Activated gamma-delta T cell (primary cell): ENCODE results near the gene RSRC1.
"Not testable (repeated sequence)": the region's sequence is repeated elsewhere in the genome, so short reads cannot be mapped to it uniquely, and the experiment has no call there.

Experiments
- DNase-seq: peaks from one replicate; lab custom pipeline; 2025; lab: John Stamatoyannopoulos, UW
- total RNA-seq, 2 donors: gene quantifications; one replicate each; lab custom pipeline; 2026; lab: John Stamatoyannopoulos, UW

Gene RSRC1, protein sequence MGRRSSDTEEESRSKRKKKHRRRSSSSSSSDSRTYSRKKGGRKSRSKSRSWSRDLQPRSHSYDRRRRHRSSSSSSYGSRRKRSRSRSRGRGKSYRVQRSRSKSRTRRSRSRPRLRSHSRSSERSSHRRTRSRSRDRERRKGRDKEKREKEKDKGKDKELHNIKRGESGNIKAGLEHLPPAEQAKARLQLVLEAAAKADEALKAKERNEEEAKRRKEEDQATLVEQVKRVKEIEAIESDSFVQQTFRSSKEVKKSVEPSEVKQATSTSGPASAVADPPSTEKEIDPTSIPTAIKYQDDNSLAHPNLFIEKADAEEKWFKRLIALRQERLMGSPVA
- total RNA-seq: 47.5 to 55.2 reads per million in 2 donors

GRCh38 chr3:158109804-158110657, at the start of gene RSRC1:
Gene RSRC1, plus strand, starts transcription at chr3:158110089. Its CDS starts 12,016 bp downstream, at chr3:158122105.
- DNase-seq: peak; percentile 50

DNA sequence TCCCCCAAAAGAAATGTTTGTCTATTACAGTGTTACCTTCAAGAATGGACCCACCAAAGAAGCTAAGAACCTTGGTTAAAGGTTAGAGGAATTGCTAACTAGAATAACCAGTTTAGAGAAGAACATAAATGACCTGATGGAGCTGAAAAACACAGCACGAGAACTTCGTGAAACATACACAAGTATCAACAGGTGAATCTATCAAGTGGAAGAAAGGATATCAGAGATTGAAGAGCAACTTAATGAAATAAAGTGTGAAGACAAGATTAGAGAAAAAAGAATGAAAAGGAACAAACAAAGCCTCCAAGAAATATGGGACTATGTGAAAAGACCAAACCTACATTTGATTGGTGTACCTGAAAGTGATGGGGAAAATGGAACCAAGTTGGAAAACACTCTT, 44.3 kb upstream of the RSRC1 start:
- DNase-seq: not testable (repeated sequence)

- DNase-seq: no peak
These were observed 37.1 kb upstream of the RSRC1 start for GRCh38 chr3:158072790-158073189.

GRCh38 chr3:158074591-158074990, 35.3 kb upstream of the RSRC1 start:
- no peak for DNase-seq

DNA sequence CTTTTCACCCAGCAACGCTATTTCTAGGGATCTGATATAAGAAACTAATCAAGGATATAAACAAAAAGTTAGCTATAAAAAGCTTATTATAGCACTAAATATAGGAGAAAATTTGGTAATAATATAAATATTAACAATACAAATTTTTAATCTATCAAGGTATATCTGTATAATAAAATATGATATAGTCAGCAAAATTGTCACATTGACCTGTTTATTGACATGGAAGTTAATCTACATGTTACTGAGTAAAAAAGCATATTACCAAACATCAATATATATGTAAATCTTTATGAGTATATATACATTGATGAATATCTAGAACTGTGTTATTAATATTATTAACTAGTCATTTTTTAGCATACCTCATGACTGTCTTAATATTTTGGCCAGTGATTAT, 30.3 kb upstream of the RSRC1 start:
- DNase-seq: no peak

DNA sequence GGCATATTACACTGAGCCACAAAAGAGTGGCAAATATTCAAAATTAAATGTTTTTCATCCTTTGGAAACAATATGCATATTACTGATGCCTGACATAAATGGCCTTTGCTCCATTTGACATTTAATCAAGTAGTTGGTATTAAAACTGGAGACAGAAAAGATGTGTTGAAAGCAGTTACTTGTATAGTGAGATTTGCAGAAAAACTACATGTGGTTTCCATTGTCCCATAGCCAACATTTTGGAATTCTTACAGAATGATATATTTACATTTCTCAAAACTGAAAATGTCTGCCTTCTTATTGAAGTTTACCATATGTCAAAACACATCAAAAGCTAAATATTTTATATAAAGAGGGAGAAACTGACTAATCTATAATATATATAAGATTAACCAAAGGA, 25.2 kb upstream of the RSRC1 start:
- DNase-seq: no peak

DNA sequence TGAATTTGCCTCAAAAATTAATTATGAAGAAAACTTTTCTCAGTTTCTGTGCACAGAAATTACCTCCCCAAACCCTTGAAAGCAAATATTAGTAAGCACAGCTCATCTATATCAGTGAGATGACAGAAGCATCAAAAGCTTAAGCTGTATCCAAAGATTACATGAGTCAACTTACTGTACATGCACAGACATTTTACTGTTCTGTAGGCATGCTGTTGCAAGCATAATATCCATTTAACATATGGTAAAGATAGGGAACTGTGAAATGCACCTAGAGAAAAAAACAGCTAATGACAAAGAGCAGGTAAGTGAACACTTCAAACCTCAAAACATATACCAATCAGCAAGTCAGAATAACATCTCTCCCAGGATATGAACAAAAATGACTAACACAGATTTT, 24.5 kb upstream of the RSRC1 start:
- DNase-seq: no peak

DNA sequence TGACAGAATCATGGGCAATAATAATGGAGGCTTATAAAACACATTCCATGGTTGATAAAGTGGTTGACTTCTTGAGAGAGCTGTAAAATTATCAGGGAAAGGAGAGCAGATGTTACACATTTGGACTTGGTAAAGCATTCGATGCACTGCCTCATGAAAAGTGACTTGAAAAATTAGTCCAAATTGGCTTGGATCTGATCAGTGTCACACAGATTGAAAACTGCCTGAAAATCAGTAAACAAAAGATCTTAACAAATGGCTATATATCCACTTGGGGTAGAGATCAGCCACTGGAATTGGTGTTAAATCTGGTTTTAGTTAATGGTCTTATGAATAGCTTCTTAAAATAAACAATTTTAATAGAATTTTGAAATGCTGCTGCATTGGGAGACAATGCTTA, 24.0 kb upstream of the RSRC1 start:
- no peak for DNase-seq

DNA sequence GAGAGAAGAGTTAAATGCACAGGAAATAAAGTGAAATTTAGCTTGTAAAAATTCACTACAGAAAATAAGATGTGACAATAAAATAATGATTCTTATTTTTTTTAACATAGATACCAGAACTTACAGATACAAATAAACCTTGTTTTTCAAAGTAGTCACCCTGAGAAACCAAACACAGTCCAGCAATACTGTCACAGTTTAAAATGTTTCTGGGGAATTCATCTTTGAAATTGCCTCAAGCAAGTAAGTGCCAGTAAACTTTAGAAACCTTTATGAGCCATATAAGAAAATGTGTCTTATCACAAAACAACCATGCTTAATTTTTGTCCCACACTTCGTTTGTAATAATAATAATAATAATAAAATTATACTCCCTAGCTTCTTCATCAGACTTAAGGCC, 23.5 kb upstream of the RSRC1 start:
- DNase-seq: no peak

DNA sequence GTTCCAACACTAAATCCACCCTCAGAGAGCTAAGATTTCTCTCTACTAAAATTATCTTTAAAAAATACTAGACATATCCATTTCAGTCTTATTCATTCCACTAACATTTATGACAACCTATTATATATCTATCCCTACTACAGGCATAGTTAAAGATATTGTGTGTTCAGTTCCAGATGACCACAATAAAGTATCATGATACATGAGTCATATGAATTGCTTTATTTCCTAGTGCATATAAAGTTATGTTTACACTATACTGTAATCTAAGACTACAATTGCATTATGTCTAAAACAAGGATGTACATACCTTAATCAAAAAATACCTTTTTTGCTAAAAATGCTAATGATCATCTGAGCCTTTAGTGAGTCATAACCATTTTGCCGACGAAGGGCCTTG, 23.1 kb upstream of the RSRC1 start:
- no peak for DNase-seq

DNA sequence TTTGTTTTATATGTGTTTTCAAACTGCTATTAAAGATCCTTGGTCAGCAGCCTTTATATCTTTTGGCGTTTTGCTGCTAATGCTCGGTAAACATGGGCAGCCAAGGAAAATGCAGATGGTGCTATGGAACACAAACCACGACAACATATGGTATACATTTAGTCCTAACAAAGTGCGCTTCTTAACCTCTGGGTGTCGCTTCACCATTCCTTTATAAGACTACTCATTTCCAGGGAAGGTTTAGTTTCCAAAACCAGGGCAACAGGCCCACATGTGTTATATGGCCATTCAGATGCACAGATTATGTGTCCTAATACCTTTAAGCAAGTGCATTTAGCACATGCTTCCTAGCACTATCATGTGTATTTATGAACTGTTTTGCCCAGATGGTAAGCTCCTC, 18.4 kb upstream of the RSRC1 start:
- no peak for DNase-seq

GRCh38 chr3:158093526-158093925, 16.4 kb upstream of the RSRC1 start:
- DNase-seq: no peak

DNA sequence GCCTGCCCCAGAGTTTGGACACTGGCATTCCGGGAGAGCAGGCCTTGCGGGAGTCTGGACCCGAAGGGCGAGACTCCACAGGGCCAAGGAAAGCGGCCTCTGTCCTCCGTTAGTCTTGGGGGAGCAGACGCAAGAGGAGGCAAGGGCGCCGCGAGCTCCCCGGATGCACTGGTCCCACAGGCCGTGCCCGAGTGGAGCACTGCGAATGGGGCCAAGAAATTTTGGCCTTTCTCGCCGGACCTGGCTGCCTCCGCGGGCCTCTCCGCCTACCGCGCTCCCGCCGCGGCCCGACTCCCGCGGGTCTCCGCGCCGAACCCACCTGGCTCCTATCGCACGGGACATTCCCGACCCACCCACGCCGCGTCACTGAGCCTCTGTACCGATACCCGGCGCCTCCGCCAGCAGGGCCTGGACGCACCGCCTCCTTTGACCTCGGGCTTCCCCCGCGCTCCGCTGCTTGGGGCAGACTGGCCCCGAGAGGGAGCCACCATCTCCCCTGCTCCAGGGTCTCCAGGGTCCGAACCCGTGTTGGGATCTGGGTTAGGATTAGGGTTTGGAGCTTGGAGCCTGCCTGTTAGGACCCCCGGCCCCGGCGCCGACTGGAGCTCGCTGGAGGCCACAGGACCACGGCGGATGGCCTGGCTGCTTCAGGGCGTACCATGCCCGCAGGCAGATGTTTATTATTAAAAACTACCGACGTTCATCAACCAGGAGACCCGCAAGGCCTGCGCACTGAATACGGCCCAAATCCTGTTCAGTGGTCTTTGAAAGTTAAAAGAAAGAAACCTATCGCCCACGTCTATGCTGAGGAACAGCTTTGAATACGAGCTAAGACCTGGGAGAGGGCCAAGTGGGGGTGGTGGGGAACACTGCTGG, 15.4 kb upstream of the RSRC1 start:
- no peak for DNase-seq

- no peak for DNase-seq
These were observed 14.6 kb upstream of the RSRC1 start for GRCh38 chr3:158095111-158095813.

- no peak for DNase-seq
These were observed 13.8 kb upstream of the RSRC1 start for GRCh38 chr3:158095814-158096704.

DNA sequence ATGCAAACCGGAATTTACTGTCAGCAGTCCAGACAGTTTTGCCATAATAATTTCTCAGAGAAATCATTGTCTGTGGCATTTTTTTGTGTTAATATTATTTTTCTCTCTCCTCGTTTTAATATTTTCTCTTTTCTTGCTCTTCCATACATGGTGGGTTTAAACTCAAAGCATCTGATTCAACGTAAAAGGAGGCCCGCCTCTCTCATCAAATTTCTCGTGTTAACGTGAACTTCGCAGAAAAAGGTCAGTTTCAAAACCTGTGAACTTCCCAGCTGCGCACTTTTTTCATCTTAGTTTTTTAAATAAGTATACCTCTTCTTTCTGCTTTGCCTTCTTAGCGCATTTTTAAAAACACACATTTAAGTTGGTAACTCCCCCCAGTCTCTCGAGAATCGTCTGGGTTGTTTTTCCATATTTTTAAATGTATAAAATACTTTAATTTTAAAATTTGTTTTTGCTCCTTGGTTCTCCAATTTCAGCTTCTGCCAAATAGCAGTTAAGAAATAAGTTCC, 12.8 kb upstream of the RSRC1 start:
- no peak for DNase-seq

DNA sequence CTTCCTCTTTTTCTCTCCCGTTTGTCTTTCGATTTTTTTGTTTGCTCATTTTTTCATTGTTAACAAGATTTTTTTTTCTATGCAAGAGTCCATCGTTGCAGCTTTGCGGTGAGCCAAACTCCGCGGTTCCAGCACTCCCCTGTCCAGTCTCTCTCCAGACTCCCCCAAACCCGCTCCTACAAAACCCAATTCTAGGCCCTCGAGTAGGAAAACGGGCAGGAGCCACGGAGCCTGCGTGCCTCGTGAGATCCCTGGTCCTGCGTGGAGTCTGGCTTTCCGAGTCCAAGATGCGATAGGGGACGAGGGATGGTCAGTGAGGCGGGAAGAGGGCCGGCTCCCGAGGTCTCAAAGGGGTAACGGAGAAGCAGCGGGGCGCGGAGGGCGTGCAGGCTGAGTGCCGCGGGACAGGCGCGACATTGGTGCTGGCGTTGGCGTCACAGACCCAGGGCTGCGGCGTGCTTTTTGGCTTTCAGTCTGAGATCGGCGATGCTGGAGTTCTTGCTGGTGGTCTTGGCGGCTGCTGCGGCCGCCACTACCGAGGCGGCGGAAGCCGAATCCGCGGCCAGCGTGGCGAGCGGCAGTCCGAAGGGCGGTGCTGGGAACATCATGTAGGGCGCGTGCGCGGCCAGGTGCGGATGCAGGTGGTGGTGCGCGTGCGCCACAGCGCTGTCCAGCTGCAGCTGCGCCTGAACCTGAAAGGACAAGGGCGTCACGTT, 12.1 kb upstream of the RSRC1 start:
- DNase-seq: peak; percentile 52

- DNase-seq: no peak
These were observed 11.6 kb upstream of the RSRC1 start for GRCh38 chr3:158098309-158098639.

DNA sequence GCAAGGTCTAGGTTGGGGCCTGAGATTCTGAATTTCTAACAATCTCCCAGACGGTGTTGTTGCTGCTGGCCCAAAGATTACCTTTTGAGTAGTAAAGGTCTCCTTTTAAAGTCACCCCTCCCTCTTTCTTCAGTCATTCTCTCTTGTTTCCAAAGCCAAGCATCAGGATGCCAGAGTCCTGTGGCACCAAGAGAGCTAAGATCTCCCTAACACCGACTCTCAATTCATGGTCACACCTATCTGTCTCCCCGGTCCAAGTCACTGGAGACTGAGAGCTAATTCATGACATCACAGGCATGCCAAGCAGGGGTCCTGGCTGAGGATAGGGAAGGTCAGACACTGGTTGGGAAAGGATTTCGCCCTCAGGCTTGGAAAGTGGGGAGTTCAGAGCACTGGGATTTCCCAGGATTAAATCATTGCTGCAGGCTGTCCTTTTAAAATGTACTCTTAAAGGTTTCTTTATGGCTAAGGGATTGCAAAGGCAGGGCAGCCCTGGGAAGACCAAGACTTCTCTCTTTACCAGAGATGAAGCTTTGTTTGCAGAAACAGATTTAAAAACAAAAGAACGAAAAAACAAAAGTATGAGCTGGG, 11.0 kb upstream of the RSRC1 start:
- no peak for DNase-seq
